Right kidney (tissue), 9 donors: Measurements from ENCODE around the gene ABCD4.
"Not testable (repeated sequence)": the region's sequence is repeated elsewhere in the genome, so short reads cannot be mapped to it uniquely, and the experiment has no call there.

Source experiments
- DNase-seq: peaks from one replicate; pipeline ENCODE4 v3.0.0-alpha.2; 2016
- long read RNA-seq, 8 donors: transcript quantifications; one replicate each; lab custom pipeline, GENCODE V29; 2026

The ABCD4 gene
- long read RNA-seq, donor 1, partial matches to known transcripts, result 12 of 23 reads
- long read RNA-seq, donor 1, other reads (novel, unspliced or antisense), result 0 of 23 reads
- long read RNA-seq, donor 2, partial matches to known transcripts, result 6 of 8 reads
- long read RNA-seq, donor 2, other reads (novel, unspliced or antisense), result 0 of 8 reads
- long read RNA-seq, donor 3, partial matches to known transcripts, result 7 of 16 reads
- long read RNA-seq, donor 3, other reads (novel, unspliced or antisense), result 0 of 16 reads
- long read RNA-seq, donor 4, transcript ABCD4-201 (19 exons, 3,003 nt), result major isoform, 5 of 35 reads
- long read RNA-seq, donor 4, partial matches to known transcripts, result 26 of 35 reads
- long read RNA-seq, donor 4, other reads (novel, unspliced or antisense), result 0 of 35 reads
- long read RNA-seq, donor 5, transcript ABCD4-203 (2 exons, 1,123 nt), result major isoform, 6 of 23 reads
- long read RNA-seq, donor 5, partial matches to known transcripts, result 9 of 23 reads
- long read RNA-seq, donor 5, other reads (novel, unspliced or antisense), result 0 of 23 reads
- long read RNA-seq, donor 6, partial matches to known transcripts, result 9 of 15 reads
- long read RNA-seq, donor 6, other reads (novel, unspliced or antisense), result 0 of 15 reads
- long read RNA-seq, donor 7, result 0 reads
- long read RNA-seq, donor 8, transcript ABCD4-201 (19 exons, 3,003 nt), result major isoform, 5 of 13 reads
- long read RNA-seq, donor 8, partial matches to known transcripts, result 6 of 13 reads
- long read RNA-seq, donor 8, other reads (novel, unspliced or antisense), result 0 of 13 reads

DNA sequence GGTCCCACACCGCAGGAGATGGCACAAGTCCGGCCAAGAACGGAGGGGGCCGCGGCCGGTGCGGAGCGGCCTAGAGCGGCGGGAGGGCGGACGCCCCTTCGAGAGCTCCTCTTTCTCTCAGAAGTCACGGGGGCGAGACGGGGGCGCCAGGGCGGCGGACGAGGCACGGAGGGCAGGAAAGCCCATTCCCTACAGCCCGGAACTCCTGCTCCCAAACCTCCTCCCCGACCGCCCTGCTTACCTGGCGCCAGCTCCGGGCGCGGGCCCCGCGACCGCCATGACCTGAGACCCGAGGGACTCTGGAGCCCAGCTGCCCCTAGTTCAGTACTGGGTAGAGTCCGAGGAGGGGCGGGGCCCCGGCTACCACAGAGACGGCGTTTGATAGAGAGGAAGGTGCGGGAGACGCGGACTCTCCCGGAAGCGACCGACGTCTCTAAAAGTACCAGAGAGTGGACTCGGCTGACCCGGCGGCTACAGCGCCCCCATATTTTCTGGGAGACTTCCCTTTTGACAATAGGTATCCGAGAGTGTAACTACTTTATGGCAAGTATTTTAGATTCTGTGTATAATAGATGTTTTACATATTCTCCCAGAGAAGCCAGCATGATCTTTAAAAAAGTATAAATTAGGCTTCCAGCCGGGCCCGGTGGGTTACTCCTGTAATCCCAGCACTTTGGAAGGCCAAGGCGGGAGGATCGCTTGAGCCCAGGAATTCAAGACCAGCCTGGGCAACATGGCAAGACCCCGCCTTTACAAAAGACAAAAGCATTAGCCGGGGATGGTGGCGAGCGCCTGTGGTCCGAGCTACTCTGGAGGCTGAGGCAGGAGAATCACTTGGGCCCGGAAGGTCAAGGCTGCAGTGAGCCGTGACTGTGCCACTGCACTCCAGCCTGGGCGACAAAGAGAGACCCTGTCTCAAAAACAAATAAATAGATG is at the start of gene ABCD4:
Gene ABCD4, minus strand, starts transcription at position 301 of the 936 bp plus-strand sequence. Its CDS starts 22 bp downstream, at position 279.
- DNase-seq, result peak; percentile 95

DNA sequence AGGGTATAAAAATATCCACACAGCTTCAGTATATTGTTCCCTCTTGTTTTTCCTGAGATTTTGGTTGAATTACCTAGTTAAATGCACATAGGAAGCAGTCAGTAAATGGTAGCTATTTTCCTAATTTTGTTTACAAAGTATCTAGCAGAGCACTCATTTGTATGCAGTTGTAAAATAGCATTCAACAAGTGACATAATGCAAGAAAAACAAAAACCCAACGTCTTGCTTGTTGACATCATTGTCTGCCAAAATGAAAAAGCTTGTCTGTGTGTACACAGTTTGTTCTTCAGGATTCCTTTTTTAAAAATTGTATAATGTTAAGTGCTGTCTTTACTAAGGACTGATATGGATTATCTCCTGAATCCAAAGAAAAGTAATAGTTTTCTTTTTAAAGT is 48.2 kb upstream of the ABCD4 start:
- no peak for DNase-seq

DNA sequence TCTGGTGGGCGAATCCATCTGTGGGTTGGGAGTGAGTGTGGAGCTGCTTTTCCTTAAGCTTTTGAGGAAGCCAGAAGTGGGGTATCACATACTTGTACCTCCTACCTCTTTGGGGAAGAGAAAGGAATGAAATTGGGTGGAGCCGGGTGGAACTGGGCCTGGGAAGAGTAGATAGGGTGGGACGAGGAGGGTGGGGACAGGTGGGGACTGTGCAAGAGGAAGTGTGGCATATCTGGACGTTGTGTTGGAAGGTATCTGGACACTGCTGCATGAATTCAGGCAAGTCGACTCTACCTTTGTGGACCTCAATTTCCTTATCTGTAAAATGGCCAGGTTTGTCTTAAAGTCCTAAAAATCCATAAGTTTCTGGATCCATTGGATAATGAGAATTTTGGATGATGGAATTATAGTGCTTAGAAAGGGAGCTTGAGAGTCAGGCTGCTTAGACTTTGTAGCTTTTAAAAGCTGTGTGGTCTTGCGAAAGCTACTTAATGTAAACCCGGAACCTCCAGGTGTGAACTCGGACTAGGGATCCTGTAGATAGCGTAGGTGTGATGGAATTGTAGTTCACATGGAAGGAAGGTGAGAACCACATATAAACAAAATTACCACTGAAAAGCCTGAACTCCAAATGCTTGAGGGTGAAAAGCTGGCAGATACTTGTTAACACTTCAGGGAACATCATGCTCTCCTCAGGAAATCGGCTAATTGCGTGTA is 47.6 kb upstream of the ABCD4 start:
- no peak for DNase-seq

DNA sequence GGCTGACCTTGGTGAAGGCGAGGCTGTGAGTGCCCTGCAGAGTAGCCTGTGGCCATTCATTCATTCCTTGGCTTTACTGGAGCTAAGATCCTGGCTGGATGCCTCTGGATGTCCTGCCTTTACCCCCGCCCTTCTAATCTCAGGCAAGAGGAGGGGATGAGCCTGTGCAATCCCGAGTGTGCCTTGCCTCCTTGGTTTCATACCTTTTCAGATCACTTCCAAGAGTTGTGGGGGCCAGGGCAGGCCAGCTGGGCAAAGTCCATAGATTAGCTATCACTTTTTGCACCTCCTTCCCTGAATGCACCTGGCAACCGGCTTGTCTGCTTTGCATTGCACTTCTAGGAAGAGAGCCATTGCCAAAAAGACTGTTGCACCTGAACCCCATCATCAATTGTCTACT is 47.0 kb upstream of the ABCD4 start:
- DNase-seq, result no peak

DNA sequence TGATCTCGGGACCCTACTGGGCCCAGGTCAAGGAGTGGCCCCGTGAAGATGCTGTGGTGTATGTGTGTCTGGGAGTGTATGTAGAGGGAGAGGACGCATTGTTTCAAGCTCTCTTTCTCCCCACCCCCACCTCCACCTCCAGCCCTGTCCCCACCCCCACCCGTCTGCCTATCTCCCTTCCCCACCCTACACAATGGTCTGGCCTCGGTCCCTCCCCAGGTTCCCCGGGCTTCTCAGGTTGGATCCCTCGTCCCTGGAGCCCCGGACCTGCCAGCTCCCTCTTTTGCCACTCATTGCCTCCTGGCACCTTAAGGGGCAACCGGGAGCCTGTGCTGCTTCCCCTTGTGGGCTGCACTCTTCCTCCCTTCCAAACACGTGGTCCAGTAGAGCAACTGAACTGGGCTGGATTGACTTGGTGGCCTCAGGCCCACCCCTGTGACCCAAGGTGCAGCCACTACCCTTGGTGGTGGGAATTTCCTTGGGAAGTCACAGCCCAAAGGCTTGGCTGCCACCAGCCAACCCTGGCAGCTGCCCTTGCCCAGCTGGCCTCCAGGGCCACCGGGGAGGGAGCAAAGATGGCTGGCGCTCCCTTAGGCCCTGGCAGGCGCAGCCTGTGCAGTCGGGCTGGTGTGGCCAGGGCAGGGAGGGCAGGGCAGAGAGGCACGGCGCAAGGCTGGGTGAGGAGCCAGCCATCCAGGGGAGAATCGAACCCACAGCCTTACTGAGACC is 46.2 kb upstream of the ABCD4 start:
- DNase-seq, result no peak

DNA sequence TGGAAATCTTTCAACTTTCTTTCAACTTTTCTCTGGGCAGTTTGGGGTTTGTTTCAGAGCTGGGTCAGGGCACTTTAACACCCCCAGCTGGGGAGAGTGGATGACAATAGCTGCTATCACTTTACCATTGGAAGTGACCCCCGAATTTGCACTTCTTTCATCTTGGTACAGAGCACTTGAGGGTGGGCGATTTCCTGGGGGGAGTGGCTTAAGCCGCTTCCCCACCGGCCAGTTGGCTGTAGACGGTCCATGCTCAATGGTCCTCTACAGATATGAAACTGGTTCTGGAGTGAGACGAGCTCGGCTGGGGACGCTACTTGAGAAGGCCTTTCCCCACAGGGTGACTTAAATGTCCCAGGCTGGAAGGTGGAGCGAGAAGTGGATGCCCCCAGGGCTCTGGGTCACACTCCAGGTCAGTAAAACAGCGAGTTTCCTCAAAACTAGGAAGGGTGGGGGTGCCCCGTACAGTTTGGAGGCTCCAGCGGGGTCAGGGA is 45.6 kb upstream of the ABCD4 start, which contains the start of gene VRTN:
Gene VRTN, plus strand, starts transcription at position 231 of the 494 bp plus-strand sequence. CDS start 8,313 bp downstream, outside the sequence.
- DNase-seq, result no peak

DNA sequence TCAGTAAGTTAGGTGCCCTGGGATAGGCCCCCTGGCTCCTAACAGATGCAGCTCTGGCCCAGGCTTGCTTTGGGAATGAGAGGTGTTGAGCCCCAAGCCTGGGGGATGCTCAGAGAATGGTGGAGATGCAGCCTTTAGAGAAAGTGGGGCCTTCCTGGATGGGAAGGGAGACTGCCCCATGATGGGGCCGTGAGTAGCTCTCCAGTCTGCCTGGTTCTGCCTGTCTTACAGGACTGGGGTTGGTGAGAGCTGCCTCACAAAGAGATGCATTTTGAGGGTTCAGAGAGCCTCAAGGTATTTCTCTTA is 45.0 kb upstream of the ABCD4 start:
- no peak for DNase-seq

DNA sequence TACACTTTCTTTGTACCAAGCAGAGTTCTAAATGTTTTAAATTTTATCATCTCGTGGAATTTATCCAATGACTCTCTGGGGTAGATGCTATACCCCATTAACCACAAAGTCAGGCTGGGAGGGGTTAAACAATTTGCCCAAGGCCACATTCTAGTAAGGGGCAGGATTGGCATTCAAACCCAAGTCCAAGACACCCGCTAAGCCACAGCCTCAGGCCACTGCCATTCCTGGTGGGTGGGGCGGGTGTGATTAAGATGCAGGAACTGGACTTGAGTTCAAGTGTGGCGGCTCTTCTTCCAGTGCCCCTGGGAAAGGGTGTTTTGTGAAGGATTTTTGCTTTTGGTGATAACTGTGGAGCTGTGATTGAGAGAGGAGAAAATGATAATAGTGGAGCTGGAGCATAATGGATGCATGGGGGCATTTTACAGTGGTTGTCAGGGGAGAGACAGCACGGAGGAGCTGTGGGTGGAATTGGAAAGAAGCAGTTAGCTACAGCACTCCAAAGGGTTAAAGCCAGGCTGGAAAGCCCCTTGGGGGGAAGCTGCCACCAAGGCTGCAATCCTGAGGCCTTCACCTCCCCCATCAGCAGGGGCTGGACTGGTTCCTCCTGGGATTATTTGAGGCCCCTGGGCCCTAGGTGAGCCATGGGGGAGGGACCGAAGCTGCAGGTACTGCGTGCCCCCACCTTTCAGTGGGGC is 44.5 kb upstream of the ABCD4 start:
- DNase-seq, result no peak

DNA sequence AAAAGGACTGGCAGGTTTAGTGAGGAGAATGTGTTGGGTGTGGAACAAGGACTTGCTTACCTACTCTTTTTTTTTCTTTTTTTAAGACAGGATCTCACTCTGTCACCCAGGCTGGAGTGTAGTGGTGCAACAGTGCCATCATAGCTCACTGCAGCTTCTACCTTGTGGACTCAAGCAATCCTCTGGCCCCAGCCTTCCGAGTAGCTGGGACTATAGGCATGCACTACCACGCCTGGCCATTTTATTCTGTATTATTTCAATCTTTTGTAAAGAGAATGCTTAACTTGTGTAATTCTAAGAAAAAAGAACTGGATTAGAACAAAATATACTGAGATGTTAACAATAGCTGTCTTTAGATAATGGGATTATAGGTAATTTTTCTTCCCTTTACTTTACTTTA is 43.6 kb upstream of the ABCD4 start:
- no peak for DNase-seq

DNA sequence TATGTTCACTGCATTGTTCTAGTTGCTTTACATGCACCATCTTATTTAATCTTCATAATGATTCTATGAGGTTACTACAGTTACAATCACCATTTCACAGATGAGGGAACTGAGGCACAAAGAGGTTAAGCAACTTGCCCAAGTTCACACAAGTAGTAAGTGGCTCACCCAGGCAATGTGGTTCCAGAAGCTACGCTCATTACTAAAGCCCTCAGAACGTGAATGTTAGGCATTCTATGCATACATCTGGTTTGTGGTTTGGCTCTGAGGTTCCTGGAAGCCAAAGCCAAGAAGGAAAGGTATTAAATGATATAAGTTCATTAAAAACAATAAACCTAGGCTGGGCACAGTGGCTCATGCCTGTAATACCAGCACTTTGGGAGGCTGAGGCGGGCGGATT is 31.2 kb upstream of the ABCD4 start:
- no peak for DNase-seq

DNA sequence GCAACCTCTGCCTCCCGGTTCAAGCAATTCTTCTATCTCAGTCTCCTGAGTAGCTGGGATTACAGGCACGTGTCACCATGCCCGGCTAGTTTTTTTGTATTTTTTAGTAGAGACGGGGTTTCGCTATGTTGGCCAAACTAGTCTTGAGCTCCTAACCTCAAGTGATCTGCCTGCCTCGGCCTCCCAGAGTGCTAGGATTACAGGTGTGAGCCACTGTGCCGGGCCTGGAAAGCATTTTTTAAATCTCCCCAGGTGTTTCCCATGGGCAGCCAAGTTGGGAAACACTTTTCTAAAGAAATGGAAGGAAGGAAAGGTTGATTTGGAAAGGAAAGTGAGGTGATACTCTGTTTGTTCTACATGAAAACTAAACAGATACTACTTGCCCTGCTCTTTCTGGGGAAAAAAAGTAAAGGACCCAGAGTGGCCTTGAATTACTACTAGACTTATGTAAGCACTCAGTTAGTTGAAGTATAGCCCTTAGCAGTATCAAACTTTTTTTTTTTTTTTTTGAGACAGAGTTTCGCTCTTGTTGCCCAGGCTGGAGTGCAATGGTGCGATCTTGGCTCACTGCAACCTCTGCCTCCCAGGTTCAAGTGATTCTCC is 27.3 kb upstream of the ABCD4 start:
- not testable (repeated sequence) for DNase-seq

DNA sequence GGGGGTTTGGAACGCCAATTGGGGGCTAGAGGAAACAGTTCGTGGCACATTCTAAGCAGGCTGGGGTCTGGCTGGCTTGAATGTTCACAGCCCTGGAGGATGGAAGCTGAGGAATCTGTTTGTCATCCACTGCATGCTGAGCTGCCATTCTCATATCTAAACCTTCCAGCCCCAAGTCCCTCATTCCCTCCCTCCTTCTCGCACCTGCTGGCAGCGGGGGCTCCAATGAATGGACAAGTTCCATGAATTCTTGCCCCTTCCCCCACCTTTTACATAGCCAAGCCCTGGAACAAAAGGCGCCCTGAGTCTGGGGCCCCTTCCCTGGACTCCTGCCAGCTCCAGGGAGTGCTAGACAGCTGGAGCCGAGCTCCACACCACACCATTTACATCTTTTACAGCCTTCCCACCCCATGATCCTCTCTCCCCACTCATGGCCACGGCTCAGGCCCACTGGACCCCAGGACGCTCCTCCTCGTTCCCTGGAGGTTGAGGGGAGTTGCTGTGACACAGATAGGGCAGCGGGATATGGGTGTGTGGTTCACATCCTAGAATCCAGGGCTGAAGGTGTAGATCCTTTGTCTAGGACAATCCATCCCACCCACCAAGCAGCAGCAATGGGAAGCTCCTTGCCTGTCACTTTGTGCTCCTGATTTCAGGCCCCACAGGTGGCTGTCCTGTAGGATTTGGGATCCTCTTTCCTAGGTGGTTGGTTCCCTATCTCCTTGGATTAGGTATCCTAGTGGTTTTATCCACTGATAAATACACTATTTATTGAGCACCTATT is 23.8 kb upstream of the ABCD4 start:
- peak; percentile 38 for DNase-seq

DNA sequence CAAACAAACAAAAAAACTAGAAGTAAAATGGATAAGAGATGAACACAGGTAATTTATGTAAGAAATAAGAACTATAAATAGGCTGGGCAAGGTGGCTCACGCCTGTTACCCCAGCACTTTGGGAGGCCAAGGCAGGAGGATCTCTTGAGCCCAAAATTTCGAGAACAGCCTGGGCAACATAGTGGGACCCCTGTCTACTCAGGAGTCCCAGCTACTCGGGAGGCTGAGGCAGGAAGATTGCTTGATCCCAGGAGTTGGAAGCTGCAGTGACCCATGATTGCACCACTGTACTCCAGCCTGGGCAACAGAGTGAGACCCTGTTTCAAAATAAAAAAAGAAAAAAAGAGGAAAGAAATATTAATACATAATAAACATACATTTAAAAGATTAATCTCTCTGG is 22.7 kb upstream of the ABCD4 start:
- DNase-seq, result no peak

DNA sequence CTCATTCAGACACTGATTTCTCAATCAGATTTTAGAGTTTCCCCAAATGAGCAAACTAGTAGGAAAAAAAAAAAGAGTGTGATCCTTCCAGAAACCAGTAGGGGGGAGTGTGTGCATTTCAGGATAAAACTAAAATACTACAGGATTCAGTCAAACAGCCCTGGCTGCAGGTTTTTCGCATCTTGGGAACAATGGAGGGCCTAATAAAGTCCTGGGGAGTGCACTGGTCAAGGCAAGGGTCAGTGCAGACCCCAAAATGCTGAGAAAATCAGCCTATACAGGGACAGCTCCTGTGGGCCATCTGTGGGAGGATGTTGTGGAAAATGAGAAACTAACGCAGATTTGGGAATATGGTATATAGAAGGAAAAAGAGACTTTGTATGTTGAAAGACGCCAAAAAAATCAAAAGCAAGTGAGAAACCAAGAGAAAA is 22.2 kb upstream of the ABCD4 start:
- peak; percentile 14 for DNase-seq

DNA sequence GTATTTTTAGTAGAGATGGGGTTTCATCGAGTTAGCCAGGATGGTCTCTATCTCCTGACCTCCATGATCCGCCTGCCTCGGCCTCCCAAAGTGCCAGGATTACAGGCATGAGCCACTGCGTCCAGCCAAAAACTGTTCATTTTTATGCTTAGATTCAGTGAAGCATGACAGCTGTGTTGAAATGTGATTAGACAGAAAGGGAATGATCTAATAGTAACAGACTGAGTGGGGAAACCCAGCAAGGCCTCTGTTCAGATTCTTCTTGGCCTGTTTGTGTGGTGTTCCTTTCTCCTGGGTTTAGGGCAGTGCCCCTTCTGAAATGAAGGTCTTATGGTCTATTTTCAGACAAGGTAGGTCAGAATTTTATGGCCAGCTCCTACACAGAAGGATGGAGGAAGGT is 11.8 kb upstream of the ABCD4 start:
- DNase-seq, result no peak

DNA sequence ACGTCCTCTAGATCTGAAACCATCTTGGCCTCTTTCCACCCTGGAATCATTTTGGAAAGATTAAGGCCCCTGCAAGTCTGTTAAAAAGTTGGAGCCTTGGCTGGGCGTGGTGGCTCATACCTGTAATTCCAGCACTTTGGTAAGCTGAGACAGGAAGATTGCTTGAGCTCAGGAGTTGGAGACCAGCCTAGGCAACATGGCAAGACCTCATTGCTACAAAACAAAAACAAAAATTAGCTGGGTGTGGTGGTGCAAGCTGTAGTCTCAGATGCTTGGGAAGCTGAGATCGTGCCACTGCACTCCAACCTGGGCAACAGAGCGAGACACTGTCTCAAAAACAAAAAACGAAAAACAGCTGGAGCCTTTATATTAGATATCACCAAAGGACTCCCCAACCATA is 10.9 kb upstream of the ABCD4 start:
- DNase-seq, result no peak

DNA sequence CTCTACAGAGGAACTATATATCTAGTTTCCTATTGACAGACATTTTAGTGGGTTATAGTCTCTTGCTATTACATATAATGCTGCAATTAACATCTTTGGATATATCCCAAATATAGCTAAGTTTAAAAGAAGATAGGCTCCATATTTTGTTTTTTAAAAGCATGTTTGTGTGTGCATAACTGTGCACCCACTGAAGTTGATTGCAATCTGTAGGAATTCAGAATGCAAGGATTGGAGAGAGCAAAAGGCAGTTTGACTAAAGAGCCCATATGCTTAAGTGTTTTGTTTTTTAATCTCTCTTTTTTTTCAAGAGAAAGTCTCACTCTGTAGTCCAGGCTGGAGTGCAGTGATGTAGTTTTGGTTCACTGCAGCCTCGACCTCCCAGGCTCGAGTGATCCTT is 9.4 kb upstream of the ABCD4 start:
- no peak for DNase-seq

DNA sequence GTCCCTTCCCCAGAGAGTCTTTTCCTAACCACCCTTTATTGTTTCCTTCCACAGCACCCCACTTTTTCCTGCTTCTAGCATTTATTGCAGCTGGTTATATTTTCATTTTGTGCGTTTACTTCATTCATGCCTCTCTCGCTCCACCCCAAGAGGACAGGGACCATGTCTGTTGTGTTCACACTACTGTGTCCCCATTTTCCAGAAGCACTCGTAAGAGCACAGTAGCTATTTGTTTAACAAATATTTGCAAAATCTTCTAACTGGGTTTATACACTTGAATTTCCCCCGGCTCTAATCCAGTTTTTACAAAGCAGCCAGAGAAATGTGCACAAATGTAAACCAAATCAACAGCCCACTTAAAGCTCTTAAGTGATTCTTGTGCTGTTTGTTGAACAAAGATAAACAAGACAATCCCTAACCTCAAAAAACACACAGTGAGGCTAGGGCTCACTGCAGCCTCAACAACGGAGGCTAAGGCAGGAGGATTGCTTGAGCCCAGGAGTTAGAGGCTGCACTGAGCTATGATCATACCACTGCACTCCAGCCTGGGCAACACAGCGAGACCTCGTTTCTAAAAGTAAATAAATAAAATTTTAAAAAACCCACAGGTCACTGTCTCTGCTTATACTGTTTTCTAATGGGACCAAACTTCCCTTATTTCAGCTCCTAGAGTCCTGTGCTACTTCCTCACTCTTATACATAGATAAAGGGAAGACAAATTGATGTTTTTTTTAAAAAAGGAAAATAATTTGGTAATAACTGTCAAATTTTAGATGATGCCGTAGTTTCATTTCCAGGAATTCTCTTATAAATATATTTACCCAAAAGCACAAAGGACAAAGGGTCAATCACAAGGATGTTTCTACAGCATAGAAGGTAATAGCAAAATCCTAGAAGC is 6.6 kb upstream of the ABCD4 start:
- no peak for DNase-seq
